HL-60 (cell line): ENCODE data around the gene PIN1.

ENCODE experiments used
- DNase-seq, 2 experiments: peaks; one replicate each; pipeline ENCODE4 v3.0.0-alpha.2; 2010 to 2020; ENCODE audit warnings: low read depth in 1 of 2, low spot score in 1 of 2
- H3K27ac ChIP-seq: fragments of 250-450 bp; sonication (Bioruptor Pico); replicated peaks from 2 replicates; pipeline ENCODE4 v1.5.1; 2020; ENCODE audit warnings: mild to moderate bottlenecking, moderate library complexity
- H3K27me3 ChIP-seq: fragments of 250-450 bp; sonication (Bioruptor Pico); 2 replicates; pipeline ENCODE4 v1.5.1; 2021; ENCODE audit warnings: mild to moderate bottlenecking, moderate library complexity; ENCODE audit not compliant: insufficient read depth, poor library complexity, severe bottlenecking
- H3K4me3 ChIP-seq: replicated peaks from 2 replicates; pipeline ENCODE4 v1.5.1; 2011; ENCODE audit warnings: mild to moderate bottlenecking, control low read depth, low read length; ENCODE audit not compliant: insufficient read depth
- GABPA ChIP-seq: IDR thresholded peaks from 2 replicates; pipeline ENCODE4 v1.6.1; 2012; ENCODE audit warnings: low read depth
- POLR2AphosphoS5 ChIP-seq: IDR thresholded peaks from 2 replicates; pipeline ENCODE4 v1.6.1; 2012; ENCODE audit warnings: low read depth
- REST ChIP-seq: IDR thresholded peaks from 2 replicates; pipeline ENCODE4 v1.6.1; 2012; ENCODE audit warnings: low read depth; ENCODE audit not compliant: insufficient replicate concordance
- SPI1 ChIP-seq: IDR thresholded peaks from 2 replicates; pipeline ENCODE4 v1.6.1; 2012; ENCODE audit warnings: low read depth, mild to moderate bottlenecking, borderline replicate concordance
- TF ChIP-seq, protein P1 (sequence below): IDR thresholded peaks from one replicate; pipeline ENCODE4 v1.5.1; 2011; ENCODE audit warnings: low read length, control low read depth, inconsistent platforms; ENCODE audit not compliant: insufficient read depth

Gene PIN1

DNA sequence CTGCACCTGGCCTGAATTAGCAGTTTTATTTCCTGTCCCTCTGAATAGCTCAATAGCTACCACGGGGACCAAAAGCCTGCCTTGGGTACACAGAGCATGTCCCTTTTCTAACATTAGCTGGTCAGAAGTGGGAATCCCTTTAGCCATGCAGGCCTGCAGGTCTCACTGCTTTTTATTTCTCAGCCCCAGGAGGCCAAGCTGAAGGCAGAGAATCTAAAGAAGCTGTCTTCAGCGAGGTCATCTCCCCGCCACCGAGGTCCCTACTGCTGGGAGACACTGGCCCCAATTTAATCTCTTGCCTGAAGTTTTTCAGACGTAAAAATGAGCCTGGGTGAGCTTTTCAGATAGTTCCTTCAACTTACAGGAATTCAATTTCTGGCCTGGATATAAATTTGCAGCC is 40.7 kb downstream of the PIN1 start:
- DNase-seq: no peak
- Histone ChIP-seq H3K4me3 (no peak overlapping the region), H3K27ac (no peak overlapping the region), H3K27me3 (peaks cover 3% of the 10 kb centered on the region)
- TF ChIP-seq, protein P1, sequence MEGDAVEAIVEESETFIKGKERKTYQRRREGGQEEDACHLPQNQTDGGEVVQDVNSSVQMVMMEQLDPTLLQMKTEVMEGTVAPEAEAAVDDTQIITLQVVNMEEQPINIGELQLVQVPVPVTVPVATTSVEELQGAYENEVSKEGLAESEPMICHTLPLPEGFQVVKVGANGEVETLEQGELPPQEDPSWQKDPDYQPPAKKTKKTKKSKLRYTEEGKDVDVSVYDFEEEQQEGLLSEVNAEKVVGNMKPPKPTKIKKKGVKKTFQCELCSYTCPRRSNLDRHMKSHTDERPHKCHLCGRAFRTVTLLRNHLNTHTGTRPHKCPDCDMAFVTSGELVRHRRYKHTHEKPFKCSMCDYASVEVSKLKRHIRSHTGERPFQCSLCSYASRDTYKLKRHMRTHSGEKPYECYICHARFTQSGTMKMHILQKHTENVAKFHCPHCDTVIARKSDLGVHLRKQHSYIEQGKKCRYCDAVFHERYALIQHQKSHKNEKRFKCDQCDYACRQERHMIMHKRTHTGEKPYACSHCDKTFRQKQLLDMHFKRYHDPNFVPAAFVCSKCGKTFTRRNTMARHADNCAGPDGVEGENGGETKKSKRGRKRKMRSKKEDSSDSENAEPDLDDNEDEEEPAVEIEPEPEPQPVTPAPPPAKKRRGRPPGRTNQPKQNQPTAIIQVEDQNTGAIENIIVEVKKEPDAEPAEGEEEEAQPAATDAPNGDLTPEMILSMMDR: no peak
- no peak for TF ChIP-seq REST
- no peak for TF ChIP-seq SPI1
- no peak for TF ChIP-seq GABPA
- no peak for TF ChIP-seq POLR2AphosphoS5

GRCh38 chr19:9877780-9878510 is 42.8 kb downstream of the PIN1 start:
- Histone ChIP-seq H3K27me3 (peaks cover 3% of the 10 kb centered on the region), H3K4me3 (no peak overlapping the region), H3K27ac (no peak overlapping the region)
- no peak for TF ChIP-seq POLR2AphosphoS5
- TF ChIP-seq, protein P1: no peak
- TF ChIP-seq GABPA: no peak
- TF ChIP-seq REST: no peak
- TF ChIP-seq SPI1: no peak
- DNase-seq: no peak

DNA sequence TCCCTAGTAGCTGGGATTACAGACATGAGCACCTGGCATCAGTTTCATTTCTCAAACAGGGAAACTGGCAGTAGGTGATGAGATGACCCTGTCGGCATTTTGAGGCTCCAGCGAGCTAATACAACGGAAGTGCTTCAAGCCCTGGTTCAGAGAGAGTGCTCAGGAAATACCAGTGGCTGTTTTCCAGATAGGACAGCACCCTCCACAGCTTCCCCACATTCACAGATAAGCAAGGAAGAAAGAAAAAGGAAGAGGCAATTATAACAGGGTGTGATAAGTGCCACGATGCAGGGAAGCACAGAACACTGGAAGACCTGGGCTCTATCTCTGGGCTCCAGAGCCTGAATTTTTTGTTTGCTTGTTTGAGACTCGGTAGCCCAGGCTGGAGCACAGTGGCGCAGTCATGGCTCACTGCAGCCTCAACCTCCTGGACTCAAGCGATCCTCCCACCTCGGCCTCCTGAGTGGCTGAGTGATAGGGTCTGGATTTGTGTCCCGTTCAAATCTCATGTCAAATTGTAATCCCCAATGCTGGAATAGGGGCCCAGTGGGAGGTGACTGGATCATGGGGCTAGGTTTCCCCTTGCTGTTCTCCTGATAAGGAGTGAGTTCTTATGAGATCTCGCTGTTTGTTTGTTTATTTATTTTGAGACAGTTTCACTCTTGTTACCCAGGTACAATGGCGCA is 43.5 kb downstream of the PIN1 start:
- Histone ChIP-seq H3K4me3 (no peak overlapping the region), H3K27me3 (peaks cover 3% of the 10 kb centered on the region), H3K27ac (no peak overlapping the region)
- TF ChIP-seq GABPA (no peak), REST (no peak), SPI1 (no peak), POLR2AphosphoS5 (no peak)
- TF ChIP-seq, protein P1: no peak
- no peak for DNase-seq
